ENCODE results near the gene FAM236C. TPM values are rescaled to one million over a fixed set of nuclear protein-coding genes. Genes with fewer than 3 reads are reported as not detected.
"Not testable (repeated sequence)": the region's sequence is repeated elsewhere in the genome, so short reads cannot be mapped to it uniquely, and the experiment has no call there.

FAM236C gene
- total and polyA plus RNA-seq, 4 donors, result not detected

DNA sequence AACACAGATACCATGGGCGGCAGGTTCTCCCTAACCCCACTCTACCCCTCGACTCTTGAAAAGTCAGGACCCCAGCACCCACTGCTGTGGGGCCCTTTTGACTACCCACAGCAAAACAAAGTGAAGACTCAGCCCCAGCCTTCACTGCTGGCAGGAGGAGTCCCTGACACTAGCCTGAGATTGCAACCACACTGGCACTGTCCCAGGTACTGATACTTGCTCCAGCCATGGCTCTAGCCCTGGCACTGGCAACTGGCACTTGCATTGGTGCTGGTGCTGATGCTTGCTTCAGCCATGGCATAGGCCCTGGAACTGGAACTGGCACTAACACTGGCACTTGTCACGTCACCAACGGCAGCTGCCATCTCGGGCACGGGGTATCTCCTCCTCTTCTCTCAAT, 29.9 kb downstream of the FAM236C start:
- H3K9ac ChIP-seq (ENCODE audit: insufficient read depth in 1 of 2, low read length in 2 of 2); DNase-seq; H3K4me1 ChIP-seq (ENCODE audit: control insufficient read depth in 5 of 5, insufficient read depth in 5 of 5, low read length in 5 of 5); H3K27ac ChIP-seq (ENCODE audit: low read depth in 1 of 2, low read length in 1 of 2); H3K4me3 ChIP-seq; H3K36me3 ChIP-seq (ENCODE audit: control insufficient read depth in 4 of 4, insufficient read depth in 4 of 4, low read length in 4 of 4); H3K9me3 ChIP-seq (ENCODE audit: control insufficient read depth in 4 of 4, insufficient read depth in 3 of 4, low read length in 3 of 4); ATAC-seq (ENCODE audit: insufficient read depth, low FRiP score); H3K27me3 ChIP-seq (ENCODE audit: control insufficient read depth in 3 of 3, insufficient read depth in 3 of 3, low read length in 2 of 3): not testable (repeated sequence)
- WGBS, 2 donors, result no CpG with 5 or more reads among the region's 6 CpGs

DNA sequence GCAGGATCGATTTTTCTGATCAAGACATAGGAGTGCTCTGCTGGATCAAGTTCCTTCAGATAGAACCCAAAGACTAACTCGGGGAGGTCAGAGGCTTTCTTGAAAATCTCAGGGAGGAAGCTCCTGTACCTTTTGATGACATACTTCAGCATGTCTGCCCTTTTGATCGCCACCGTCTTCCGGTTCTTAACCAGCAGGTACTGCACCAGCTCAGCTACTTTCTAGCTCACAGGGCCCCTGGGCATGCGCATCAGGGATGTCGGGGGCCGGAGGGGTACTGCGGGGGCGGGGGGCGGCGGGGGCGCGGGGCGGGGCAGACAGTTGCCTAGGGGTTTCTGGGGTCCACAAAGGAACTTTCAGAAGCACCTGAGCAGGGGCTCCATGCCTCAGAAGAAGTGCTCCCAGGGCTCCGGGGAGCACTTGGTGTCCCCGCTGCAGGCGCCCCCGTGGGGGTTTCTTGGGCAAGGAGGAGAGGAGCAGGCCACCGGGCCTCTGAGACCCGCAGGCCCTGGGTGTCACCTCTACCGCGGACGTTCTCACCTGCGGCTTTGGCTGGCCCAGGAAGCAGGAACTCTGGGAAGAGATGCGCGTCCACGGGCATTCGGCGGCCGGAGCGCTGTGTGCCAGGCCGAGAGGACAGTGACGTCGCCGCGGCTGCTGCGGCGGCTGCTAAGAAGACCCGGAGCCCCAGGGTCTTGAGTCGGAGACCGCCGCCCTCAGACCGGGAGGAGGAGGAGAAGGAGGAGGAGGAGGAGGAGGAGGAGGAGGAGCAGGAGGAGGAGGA, 30.8 kb downstream of the FAM236C start:
- not testable (repeated sequence) for H3K4me1 ChIP-seq (ENCODE audit: control insufficient read depth in 5 of 5, insufficient read depth in 5 of 5, low read length in 5 of 5); DNase-seq; H3K9me3 ChIP-seq (ENCODE audit: control insufficient read depth in 4 of 4, insufficient read depth in 3 of 4, low read length in 3 of 4); ATAC-seq (ENCODE audit: insufficient read depth, low FRiP score); H3K27me3 ChIP-seq (ENCODE audit: control insufficient read depth in 3 of 3, insufficient read depth in 3 of 3, low read length in 2 of 3); H3K27ac ChIP-seq (ENCODE audit: low read depth in 1 of 2, low read length in 1 of 2); H3K4me3 ChIP-seq; H3K36me3 ChIP-seq (ENCODE audit: control insufficient read depth in 4 of 4, insufficient read depth in 4 of 4, low read length in 4 of 4); H3K9ac ChIP-seq (ENCODE audit: insufficient read depth in 1 of 2, low read length in 2 of 2)
- no CpG with 5 or more reads among the region's 44 CpGs for WGBS, 2 donors

DNA sequence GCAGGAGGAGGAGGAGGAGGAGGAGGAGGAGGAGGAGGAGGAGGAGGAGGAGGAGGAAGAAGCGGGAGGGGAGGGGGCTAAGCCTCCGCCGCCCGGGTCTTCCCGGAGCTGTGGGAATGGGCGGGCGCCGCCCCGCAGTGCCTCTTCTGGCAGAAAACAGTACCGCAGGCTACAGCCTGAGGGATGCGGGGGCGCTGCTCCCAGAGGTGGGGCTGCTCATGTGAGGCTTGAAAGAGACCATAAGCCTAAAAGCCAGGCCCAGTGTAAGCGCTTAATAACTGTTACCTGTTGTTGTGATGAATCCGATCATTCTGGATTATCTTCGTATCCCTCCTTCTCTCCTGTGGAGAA, 31.4 kb downstream of the FAM236C start, which contains the start of gene DMRTC1:
Gene DMRTC1 (minus strand): TSS at position 19 of the 351 bp plus-strand sequence. CDS start 68,143 bp downstream, outside the sequence.
- not testable (repeated sequence) for H3K9ac ChIP-seq (ENCODE audit: insufficient read depth in 1 of 2, low read length in 2 of 2); H3K36me3 ChIP-seq (ENCODE audit: control insufficient read depth in 4 of 4, insufficient read depth in 4 of 4, low read length in 4 of 4); H3K9me3 ChIP-seq (ENCODE audit: control insufficient read depth in 4 of 4, insufficient read depth in 3 of 4, low read length in 3 of 4); H3K4me3 ChIP-seq; H3K27ac ChIP-seq (ENCODE audit: low read depth in 1 of 2, low read length in 1 of 2); DNase-seq; H3K4me1 ChIP-seq (ENCODE audit: control insufficient read depth in 5 of 5, insufficient read depth in 5 of 5, low read length in 5 of 5); H3K27me3 ChIP-seq (ENCODE audit: control insufficient read depth in 3 of 3, insufficient read depth in 3 of 3, low read length in 2 of 3)
- ATAC-seq (ENCODE audit: insufficient read depth, low FRiP score), result peak; percentile 72
- WGBS, 2 donors, result no CpG with 5 or more reads among the region's 15 CpGs

DNA sequence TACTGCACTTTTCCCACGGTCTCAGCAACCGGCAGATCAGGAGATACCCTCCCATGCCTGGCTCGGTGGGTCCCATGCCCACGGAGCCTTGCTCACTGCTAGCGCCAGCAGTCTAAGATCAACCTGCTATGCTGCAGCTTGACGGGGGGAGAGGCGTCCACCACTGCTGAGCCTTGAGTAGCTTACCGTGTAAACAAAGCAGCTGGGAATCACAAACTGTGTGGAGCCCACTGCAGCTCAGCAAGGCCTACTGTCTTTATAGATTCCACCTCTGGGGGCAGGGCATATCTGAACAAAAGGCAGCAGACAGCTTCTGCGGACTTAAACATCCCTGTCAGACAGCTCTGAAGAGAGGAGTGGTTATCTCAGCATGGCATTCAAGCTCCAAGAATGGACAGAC, 47.6 kb downstream of the FAM236C start:
- H3K4me3 ChIP-seq; DNase-seq; H3K4me1 ChIP-seq (ENCODE audit: control insufficient read depth in 5 of 5, insufficient read depth in 5 of 5, low read length in 5 of 5); H3K36me3 ChIP-seq (ENCODE audit: control insufficient read depth in 4 of 4, insufficient read depth in 4 of 4, low read length in 4 of 4); ATAC-seq (ENCODE audit: insufficient read depth, low FRiP score); H3K9ac ChIP-seq (ENCODE audit: insufficient read depth in 1 of 2, low read length in 2 of 2); H3K9me3 ChIP-seq (ENCODE audit: control insufficient read depth in 4 of 4, insufficient read depth in 3 of 4, low read length in 3 of 4); H3K27me3 ChIP-seq (ENCODE audit: control insufficient read depth in 3 of 3, insufficient read depth in 3 of 3, low read length in 2 of 3); H3K27ac ChIP-seq (ENCODE audit: low read depth in 1 of 2, low read length in 1 of 2): not testable (repeated sequence)
- WGBS, 2 donors, result no CpG with 5 or more reads among the region's 9 CpGs

Other genes with a start within 250 kb of the FAM236C start
- 1 to 10 TPM; 3.8 to 4.0 TPM for gene PHKA1, start 198.3 kb upstream of the FAM236C start, total RNA-seq
- gene PHKA1, start 198.3 kb upstream of the FAM236C start, polyA plus RNA-seq, result 1 to 10 TPM; 1.1 to 2.5 TPM
- gene DMRTC1B, start 135.7 kb upstream of the FAM236C start, total RNA-seq, result under 1 TPM; 0.43 to 0.71 TPM
- gene DMRTC1B, start 135.7 kb upstream of the FAM236C start, polyA plus RNA-seq, result under 1 TPM; 0.35 to 0.96 TPM
- gene FAM236B, start 130.0 kb upstream of the FAM236C start, total RNA-seq, result not detected
- gene FAM236B, start 130.0 kb upstream of the FAM236C start, polyA plus RNA-seq, result not detected
- gene FAM236D, start 104.4 kb upstream of the FAM236C start, total RNA-seq, result not detected
- not detected for gene FAM236D, start 104.4 kb upstream of the FAM236C start, polyA plus RNA-seq
- gene FAM236A, start 25.6 kb downstream of the FAM236C start, total RNA-seq, result not detected
- gene FAM236A, start 25.6 kb downstream of the FAM236C start, polyA plus RNA-seq, result not detected
- 1 to 10 TPM in 1 of 2 donors, not detected in 1; 1.2 TPM for gene DMRTC1, start 31.2 kb downstream of the FAM236C start, total RNA-seq
- under 1 TPM in 1 of 2 donors, not detected in 1; 0.23 TPM for gene DMRTC1, start 31.2 kb downstream of the FAM236C start, polyA plus RNA-seq
- gene PABPC1L2B, start 90.3 kb downstream of the FAM236C start, total RNA-seq, result not detected
- not detected for gene PABPC1L2B, start 90.3 kb downstream of the FAM236C start, polyA plus RNA-seq
- gene PABPC1L2A, start 166.9 kb downstream of the FAM236C start, total RNA-seq, result not detected
- gene PABPC1L2A, start 166.9 kb downstream of the FAM236C start, polyA plus RNA-seq, result not detected